ENCODE results near the gene C9orf72.

The C9orf72 gene

DNA sequence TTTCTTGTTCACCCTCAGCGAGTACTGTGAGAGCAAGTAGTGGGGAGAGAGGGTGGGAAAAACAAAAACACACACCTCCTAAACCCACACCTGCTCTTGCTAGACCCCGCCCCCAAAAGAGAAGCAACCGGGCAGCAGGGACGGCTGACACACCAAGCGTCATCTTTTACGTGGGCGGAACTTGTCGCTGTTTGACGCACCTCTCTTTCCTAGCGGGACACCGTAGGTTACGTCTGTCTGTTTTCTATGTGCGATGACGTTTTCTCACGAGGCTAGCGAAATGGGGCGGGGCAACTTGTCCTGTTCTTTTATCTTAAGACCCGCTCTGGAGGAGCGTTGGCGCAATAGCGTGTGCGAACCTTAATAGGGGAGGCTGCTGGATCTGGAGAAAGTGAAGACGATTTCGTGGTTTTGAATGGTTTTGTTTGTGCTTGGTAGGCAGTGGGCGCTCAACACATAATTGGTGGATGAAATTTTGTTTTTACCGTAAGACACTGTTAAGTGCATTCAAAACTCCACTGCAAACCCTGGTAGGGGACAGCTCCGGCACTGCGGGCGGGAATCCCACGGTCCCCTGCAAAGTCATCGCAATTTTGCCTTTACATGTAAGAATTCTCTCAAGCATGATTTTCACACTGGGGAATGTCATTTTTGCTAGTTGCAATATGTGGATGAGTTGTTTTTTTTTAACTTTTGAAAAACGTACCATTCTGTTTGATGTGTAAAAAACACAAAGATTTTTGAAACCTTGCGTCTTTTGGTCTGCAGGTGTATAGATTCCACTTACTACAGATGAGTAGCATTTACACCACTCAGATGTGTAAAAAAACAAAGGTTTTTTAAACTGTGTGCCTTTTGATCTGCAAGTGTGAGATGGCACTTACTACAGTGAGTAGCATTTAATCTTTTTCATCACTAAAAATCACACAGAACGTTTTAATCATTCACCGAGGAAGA lies 631 bp upstream of the C9orf72 start:
- peak; percentile 95 for DNase-seq

DNA sequence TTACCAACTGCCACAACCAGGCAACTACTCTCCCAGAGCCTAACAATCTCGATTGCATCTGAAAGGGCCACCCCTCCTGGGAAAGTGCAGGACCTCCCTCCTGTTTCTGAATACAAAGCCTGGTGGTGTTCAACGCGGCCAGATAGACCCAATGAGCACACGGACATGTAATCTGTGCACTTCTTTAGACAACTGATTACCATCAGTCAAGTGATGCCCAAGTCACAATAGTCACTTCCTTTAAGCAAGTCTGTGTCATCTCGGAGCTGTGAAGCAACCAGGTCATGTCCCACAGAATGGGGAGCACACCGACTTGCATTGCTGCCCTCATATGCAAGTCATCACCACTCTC lies 739 bp downstream of the C9orf72 start:
- DNase-seq, result no peak

DNA sequence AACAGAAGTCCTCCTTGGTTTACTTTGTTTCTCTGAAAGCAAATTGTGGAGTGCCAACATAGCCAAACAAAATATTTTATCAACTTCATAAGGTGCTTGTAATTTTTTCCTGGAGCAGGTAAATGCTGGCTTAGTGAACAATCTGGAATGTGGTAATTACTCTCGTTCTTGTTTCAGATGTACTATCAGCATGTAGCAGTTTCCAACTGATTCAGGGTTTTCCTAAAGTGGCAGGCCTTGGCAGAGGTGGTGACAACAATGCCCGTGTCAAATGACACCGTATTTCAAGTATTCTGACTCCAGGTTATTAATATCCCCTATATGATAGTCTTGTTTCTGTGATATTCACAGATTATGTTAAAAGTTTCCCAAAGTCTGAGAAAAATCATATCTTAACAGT lies 1.2 kb downstream of the C9orf72 start:
- no peak for DNase-seq

DNA sequence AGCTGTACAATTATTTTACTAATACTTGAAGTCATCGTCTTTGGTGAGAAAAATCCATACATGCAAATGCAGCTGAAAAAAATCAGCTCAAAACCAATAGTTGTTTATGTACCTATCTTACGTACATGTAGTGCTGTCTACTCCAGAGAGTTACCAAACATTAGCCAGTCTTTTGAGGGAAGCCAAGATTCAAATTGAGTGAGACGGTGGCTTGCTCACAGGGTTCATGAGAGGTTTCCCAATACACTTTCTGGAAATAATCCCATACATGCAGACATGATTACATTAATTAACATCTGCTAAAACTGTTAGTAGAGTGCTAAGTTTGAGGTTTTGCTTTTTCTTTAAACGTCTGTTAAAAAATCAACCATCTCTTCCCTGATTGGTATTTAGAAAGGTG lies 2.3 kb downstream of the C9orf72 start:
- no peak for DNase-seq

DNA sequence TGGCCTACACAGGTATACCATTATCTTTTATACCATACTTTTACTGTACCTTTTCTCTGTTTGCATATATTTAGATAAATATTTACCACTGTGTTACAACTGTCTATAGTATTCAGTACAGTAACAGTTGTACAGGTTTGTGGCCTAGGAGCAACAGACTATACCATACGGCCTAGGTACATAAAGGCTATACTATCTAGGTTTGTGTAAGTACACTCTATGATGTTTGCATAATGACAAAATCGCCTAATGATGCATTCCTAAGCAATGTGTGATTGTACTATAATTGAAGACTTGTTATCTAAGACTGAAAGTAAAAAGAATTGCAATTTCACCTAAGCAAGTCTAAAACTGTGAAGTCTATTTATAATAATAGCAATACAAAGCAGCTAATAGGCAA lies 3.9 kb downstream of the C9orf72 start:
- peak; percentile 34 for DNase-seq

DNA sequence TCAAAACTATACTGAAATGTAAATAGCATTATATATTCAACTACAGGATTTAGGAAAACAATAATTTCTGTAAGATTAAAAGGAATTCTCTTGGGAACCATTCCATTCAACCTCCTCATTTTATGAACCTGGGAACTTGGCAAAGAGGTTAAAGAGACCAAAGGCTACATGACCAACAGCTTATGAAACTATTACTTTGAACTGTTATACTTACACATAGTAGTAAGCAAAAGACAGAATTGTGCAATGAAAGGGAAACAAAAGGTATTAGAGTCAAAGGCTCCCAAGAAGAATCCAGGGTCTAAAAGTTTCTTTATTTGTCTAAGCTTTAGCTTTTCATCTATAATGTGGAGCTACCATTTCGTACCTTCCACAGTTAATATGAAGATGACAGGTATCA lies 7.2 kb downstream of the C9orf72 start:
- DNase-seq, result no peak

DNA sequence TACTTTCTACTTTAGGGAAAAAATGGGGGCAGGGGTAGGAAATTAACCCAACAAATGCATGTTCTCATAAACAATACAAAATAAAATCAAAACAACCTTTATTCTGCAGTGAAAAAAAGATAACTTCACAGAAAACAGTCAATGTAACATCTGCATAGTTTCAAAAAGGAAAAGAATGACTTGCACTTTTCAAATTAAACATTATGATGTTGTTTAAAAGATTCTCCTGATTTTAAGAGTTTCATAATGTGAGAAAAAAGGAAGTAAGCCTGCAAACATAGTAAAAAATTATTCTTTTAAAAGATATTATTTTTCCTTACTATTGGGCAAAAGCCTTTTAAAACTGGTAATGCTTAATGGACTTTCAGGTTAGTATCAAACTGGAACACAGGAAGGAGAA lies 7.6 kb downstream of the C9orf72 start:
- DNase-seq, result no peak

DNA sequence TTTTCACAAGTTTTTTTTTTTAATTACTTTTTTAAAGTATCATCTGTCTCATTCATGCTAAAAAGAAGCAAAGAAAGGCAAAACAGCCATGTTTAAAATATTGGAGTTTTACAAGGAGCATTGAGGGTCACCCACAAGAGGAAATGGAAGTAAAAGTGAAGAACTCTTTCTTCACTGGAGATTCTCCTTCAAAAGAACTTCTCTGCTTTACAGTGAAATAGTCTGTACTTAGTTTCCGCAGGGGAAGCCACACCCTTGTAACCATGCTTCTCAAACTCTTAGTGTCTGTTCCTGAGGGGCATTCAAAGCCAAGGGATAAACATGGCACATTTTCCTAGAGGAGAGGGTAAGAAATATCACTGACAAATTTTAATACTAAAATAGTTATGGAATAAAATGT lies 8.6 kb downstream of the C9orf72 start:
- DNase-seq, result no peak

DNA sequence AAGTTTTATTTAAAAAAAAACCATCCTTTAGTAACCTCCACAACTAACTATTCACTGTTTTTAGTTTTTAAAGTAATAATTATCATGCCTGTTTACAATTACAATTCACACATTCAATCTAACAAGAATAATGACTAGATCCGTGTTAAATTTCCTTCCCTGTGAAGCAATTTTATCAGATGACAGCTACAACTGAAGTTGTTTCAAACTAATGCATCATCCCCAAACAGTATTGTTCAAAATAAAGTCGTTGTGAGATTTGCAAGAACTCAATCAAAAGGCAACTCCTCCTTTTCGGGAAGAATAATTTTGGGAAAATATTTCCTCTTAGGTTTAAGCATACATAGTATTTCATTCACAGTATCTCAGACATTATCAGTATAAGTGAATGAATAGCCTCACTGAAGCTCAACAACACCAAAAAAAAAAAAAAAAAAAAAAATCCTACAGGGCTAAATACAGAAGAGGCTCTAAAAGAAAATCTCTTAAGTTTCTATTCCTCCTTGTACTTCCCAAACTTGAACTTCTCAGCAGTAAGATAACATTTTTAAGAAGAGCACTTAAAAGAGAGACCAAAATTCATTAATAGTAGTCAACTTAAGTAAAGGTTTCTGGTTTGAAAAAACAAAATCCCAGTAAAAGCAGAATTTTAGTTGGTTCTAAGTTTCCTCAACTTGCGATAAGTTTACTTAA lies 9.4 kb downstream of the C9orf72 start:
- DNase-seq, result no peak

DNA sequence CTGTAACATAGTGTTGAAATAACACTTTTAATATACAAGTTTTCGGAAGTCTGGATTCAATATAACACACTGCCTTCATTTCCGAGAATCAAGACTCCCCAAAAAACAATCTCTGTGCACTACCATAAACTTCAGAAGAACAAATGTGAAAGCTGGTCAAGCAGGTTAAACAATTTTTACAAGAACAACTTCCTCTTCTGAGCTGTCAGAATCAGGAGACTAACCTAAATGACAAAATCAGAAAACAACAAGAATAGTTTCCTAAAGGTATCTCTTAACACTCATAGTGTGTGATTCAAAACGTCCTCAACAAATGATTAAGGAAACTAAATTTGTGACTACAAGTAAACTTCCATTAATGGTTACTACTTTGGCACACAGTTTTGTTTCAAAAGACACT lies 11.6 kb downstream of the C9orf72 start:
- no peak for DNase-seq

DNA sequence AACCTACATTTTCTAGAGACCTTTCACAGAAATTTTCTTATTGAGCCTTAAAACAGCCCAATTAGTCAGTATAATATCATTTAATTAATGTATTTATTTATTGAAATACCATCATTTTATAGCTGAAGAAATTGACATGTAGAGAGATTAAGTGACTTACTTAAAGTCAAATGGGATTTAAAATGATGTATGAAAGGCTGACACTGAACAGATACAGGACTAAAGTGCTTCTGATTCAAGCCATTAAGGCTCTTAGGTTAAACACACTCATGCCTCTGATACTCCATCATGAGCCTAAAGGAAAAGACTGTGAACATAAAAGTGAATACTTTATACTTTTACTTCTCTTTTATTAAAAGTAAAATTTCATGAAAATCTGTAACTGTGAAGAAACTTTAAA lies 12.8 kb downstream of the C9orf72 start:
- no peak for DNase-seq

DNA sequence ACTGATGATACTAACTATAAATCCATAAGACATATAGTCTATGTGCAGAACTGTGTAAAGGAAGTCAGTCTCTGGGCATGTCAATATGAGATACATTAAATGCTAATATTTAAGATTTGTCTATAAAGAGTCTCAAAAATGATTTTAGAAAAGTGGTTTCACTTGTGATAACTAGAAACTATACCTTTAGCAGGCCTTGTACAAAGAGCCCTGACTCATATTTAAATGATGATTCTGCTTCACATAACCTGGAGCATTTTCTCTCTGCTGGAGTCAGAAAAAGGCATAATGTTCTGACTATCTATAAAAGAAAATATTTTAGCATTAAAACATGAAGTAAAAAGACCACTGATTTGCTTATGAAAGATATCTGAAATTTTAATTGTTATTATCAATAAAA lies 15.0 kb downstream of the C9orf72 start:
- DNase-seq, result no peak

DNA sequence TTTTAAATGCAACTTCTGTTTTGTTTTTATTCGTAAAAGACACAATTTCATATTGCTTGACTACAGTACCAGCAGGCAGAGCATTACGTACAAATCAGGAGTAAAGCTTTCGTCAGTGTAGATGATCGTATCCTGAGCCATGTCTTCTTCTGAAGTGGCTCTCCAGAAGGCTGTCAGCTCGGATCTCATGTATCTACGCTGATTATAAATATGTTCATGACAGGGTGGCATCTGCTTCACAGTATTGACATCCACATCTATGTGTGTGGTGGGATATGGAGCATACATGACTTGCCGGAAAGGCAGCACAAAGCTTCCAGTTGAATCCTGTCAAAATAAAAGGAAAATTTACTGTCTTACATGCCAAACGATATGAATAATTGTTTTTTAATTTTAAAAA lies 16.8 kb downstream of the C9orf72 start:
- no peak for DNase-seq

DNA sequence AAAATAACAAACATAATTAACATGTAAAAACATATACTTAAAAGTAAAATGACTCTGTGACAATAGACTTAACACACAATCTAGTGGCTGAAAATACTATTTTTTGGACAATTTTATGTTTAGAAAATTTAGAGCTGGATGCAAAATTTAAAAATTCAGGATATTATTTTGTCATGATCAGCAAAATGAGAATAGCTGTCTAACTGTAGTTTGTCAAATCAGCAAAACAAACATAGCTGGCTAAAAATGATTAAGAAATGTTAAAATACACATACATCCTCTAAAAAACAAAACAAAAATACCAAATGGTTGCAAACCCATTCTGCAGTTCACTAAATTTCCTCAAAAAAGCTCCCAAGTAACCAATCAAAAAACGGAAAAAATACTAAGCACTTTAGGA lies 18.6 kb downstream of the C9orf72 start:
- DNase-seq, result no peak

DNA sequence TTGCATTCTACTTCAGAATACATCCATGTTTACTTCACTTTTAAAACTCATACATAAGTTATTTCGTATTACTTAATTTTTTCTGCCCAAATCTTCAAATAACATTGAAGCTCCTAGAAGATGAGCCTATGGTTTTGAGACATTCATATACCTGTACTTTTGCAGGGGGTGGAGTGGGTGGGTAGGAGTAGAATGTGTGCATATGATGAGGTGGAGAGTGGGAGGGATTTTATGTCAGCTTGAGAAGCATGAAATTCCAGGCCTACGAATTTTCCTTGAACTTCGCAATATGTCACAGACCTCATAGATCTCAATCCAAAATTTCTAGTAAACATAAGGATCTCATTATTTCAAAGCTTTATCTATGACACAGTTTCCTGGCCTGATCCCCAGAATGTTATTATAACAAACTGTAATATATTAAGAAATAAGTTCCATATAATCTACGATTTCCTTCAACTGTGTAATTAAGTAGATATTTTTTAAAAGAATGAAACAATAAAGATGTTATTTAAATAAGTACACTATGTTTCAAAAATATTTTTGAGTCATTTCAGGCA lies 24.0 kb downstream of the C9orf72 start:
- no peak for DNase-seq

DNA sequence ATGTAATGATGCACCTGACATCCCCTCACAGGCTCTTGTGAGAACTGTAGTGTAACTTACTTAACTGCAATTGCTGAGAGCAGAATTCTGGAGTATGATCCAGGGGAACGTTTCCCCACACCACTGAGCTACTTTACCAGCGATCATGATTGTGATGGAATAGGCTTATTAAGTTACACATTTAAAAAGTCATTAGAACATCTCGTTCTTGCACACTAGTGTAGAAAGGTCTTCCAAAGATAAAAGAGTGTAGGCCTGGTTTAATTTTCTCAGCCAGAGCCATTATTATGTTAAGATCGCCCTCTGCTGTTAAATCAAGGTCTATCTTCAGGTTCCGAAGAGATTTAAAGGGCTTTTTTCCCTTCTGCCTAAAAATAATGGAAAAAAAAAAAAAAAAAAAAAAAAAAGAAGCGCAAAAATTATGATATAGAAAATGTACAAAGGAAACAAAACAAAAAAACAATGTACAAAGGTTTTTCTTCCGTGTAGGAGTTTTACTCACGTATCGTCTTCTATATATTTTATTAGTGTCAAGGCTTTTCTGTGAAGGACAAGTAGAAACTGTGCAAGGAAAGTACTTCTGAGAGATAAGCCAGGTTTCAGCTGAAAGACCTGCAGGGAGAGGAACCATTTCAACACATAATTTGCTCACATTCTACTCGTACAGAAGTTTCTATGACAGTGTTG lies 25.1 kb downstream of the C9orf72 start:
- peak; percentile 10 for DNase-seq

DNA sequence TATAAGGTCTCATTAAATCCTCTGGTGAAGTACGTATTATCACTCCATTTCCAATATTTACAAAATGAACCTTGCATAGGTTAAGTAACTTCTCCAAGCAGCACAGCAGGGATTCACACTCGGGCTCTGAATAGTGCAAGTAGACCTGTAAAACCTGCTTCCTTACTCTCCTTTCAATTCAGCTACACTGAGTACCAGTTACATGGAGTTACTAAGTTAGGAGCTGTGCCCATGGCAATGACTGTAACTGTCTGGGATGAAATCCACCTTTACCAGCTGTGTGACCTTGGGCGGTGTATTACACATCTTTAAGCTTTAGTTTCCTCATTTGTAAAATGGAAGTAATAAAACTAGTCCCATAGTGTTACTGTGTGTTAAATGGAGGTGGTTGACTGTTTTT lies 27.8 kb downstream of the C9orf72 start:
- DNase-seq, result no peak

DNA sequence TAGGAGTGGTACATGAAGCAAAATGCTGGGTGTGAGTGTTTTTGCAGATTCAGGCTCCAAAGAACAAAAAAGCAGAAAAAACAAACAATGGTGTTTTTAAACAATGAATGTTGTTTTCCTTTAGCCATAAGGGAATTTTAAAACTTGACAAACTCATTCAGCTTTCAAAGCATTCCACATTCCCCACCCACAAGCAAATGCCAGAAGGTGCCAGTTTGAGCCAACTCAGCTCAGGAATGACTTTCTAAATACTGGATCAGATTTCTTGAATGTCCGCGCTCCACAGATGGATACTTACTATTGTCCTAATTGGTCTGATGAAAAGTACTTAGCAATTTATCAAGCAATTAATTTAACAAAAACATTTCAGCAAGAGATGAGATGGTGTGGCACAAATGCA lies 30.8 kb downstream of the C9orf72 start:
- DNase-seq, result no peak

DNA sequence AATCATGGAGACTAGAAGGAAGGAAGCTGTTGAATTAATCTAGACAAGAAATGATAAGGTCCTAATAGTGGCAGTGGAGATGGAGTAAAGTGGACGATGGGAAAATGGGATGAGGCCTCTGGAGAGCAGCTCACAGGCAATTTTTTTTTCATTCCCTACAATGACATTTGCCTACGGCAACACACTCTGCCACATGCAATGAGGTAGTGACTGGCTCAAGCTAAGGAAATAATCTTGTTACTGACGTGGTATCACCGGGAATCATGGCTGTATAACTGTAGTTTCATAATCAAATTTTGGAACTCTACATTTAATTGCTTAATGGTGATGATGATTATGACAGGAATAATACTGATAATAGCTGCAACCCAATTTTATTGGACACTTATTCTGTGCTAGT lies 31.5 kb downstream of the C9orf72 start:
- no peak for DNase-seq

DNA sequence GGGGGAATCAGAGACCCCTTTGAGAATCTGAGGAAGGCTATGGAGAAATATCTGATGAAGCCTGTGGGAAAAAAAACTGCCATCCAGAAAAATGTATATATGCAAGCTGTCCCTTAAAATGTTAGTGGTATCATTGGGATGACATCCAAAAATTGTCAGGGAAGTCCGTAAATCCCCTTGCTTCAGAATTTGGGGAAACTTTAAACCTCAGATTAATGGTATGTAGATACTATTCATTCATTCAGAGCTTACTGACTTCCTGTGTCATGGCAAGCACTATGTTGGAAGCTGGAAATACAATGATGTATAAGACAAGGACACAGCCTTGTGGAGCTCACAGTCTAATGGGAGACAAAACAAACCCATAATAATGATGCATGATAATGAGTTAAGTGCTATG lies 32.8 kb downstream of the C9orf72 start:
- no peak for DNase-seq

DNA sequence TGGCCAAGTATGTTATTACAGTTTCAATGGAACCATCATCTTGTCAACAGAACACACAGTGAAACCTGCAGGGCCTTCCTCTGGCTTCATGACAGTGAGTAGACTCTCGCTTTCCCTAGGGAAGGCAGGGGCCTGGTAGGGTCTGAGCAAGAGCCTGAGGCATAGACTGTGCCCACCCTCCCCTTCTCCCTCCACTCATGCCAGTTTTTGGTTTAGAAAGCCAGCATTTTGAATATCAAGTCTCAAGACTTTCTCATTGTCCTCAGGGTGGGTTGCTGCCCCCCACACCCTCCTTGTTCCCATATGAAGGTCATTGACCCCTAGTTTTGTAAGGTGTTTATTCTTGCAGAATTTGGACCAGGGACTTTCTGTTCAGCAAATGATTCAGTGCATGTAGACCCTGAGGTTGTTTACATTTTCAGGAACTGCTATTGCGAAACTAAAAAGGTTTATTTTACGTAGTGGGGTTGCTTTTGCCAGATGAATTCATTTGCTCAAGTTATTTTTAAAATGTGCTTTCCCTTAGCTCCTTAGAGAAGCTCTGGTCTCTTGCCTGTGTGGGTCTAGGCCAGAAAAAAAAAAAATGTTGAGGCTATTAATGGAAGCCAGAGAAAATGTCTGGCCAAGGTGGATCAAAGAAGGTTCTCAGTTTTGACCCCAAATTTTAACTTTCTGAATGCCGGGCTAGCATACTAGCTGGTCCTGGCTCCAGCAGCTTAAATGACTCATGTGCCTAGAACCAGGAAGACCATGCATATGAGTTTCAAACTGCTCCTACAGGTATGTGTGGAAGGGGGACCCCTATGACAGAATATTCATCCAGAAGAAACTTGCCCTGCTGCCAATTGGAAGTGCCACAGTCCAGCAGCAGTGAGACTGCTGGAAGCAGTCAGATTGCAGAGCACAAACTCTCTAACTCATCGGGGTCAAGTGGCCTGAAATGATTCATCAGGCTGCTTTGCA lies 33.5 kb downstream of the C9orf72 start:
- DNase-seq, result no peak

DNA sequence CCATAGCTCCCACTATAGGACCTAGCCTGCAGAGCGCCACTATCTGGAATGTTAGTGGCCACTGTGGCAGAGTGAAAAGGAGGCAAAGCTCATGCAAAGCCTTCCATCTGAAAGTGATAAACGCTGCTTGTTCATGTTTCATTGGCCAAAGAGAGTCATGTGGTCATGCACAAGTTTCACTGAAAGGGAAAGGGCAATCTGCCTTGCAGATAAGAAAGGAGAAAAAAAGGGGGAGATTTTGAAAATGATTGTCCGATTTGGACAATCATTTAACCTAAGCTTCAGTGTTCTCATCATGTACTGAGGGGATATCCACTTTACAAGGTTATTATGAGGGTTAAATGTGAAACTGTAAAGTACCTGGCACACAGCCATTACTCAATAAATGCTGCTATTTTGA lies 34.6 kb downstream of the C9orf72 start:
- no peak for DNase-seq

All from NCI-H526 treated with DMSO at 0.1 percent for 48 hours (cell line).